ENCODE results near the gene PAFAH1B1. TPM values are rescaled to one million over a fixed set of nuclear protein-coding genes. Genes with fewer than 3 reads are reported as not detected.
"Not testable (repeated sequence)": the region's sequence is repeated elsewhere in the genome, so short reads cannot be mapped to it uniquely, and the experiment has no call there.

PAFAH1B1 gene
- total RNA-seq, 2 experiments from 2014 or later: 148 to 152 TPM

- ChIA-PET CTCF (interaction anchor here (0.6 kb wide), 1 partner anchor 306 kb away, joined by 3 read pairs; no protein-coding TSS in a partner anchor), POLR2A (interaction anchor here (0.5 kb wide), 1 partner anchor 233 kb away, joined by 5 read pairs; no protein-coding TSS in a partner anchor)
Measured at GRCh38 chr17:2697611-2698162, 104.2 kb downstream of the PAFAH1B1 start.

DNA sequence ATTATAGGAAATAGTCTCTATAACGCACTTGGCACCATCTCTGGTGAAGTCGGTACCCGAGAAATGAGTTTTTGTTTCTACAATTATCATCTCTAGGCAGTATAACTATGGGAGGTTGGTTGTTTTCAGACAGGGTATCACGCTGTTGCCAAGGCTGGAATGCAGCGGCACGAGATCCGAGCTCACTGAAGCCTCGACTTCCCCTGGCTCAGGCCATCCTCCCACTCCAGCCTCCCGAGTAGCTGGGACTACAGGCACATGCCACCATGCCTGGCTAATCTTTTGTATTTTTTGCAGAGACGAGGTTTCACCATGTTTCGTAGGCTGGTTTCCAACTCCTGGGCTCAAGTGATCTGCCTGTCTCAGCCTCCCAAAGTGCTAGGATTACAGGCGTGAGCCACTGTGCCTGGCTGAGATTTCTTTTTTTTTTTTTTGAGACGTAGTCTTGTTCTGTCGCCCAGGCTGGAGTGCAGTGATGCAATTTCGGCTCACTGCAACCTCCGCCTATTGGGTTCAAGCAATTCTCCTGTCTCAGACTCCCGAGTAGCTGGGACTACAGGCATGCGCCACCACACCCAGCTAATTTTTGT, 105.9 kb downstream of the PAFAH1B1 start:
- POLR2A ChIA-PET, CTCF ChIA-PET: not testable (repeated sequence)

DNA sequence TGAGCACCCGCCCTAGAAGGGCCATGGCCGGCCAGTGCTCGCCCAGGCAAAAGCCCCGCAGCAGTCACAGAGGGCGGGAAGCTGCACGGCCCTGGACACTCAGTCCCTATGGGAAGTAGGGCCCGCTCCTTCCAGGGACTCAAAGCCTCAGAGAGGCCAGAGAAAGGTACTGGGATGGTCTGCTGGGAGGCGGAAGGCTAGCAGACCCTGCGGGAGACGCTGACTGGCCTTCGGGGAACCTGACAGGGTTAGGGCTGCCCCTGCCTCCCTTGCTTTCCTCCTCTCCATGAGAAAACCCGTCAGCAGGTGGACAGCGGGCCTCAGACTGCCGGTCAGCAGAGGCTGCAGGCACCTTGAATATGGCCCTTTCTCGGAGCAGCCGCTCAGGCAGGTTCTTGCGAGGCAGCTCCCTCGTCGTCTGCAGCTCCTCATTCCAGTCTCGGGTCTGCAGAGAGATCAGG, 106.6 kb downstream of the PAFAH1B1 start:
- ChIA-PET POLR2A (no interaction called here), CTCF (no interaction called here)

DNA sequence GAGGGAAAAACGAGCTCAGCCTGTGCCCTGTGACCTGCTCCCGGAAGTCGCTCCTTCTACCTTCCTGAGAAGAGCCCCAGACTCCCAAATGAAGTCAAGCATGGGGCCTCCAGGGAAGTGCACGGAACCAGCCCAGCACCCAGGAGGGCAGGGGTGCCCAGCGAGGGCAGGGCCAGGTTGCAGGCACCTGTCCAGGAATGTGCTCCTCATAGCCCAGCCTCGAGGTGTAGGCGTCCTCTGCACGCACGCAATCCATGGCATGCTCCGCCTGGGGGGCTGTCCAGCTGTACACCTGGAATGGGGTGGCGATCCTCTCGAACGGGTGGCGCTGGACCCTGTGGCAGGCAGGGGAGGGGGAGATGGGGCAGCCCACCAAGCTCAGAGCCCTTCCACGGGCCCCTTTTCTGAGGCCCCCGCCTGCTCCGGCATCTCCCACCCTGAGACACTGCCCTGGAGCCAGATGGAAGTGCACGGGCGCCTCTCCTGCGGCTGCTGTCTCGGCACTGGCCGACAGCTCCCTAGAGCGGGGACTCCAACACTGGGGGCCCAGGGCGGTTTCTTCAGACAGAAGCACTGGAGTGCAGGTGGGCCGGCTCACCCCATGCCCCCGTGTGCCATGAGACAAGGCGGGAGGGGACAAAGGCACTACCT, 107.2 kb downstream of the PAFAH1B1 start:
- ChIA-PET POLR2A (no interaction called here), CTCF (no interaction called here)

DNA sequence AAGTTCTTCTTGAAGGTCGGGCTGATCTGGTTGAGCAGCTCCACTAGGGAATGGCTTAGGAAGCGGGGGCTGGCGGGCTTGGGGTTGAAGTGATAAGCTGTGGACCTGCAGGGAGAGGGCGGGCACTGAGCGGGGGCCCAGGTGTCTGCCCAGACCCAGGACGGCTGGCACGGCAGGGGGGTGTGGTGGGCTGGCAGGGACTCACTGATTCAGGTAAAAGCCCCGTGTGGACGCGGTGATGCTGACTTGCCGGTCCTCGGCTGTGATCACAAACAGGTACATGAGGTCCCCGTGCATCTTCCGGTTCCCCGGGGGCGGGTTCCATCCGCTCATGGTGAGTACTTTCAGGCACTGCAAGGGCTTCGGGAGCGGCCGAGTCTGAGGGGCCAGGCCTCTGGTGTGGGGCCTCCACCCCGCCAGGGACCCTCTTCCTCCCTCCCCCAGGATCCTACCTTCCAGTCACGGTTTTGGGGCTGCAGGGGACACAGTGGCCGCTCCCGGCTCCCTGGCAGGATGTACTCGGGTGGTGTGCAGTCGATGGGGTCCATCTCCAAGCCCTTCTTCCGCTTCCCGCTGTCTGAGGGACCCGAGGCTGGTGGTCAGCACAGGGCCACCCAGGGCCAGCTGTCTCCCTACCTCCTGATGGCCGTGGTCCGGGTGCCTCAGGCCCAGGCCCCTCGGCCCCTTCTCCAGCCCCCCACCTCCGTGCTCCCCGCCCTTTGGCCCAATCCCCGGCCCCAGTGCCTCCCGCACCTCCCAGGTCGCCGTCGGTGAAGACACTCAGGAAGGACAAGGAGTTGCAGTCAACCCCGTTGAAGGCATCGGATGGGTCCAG, 107.9 kb downstream of the PAFAH1B1 start:
- CTCF ChIA-PET: no interaction called here

DNA sequence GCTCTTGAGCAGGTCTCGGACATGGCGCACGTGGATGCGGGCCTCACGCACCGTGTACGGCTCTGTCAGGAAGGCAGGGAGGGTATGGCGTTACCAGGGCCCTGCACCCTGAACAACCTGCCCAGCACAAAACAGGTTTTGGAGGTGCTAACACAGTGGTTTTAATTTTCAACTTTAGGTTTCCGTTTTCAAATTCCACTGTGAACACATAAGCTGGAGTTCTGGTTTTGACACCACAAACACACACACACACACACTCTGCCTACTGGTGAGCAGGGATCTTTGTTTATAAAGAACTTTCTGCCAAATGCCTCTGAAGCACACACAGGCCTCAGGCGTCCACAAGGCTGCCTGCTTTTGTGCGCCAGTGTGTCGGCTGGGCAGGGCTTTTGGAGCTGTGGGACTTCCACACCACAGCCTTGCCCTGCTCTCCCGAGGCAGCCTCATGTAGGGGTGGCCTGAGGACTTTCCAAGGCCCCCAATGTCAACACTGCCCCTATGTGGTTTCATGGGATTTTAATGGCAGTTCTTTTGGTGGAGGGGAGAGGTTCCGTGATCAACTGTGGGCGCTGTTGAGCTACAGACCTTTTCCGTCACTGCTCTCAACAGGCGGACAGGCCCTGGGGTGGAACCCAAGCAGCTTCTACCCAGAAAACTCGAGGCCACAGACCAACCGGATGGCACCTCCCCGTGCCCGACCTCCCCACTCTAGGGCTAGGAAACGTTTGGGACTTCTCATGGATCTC, 108.7 kb downstream of the PAFAH1B1 start:
- ChIA-PET CTCF (no interaction called here), POLR2A (interaction anchor here (0.7 kb wide), 1 partner anchor 100 kb away, joined by 3 read pairs; no protein-coding TSS in a partner anchor)

More for the DNA sequence above, 107.9 kb downstream of the PAFAH1B1 start:
- POLR2A ChIA-PET: no interaction called here

- CTCF ChIA-PET: no interaction called here
- POLR2A ChIA-PET: interaction anchor here (0.7 kb wide), 1 partner anchor 101 kb away, joined by 3 read pairs; no protein-coding TSS in a partner anchor
Measured at GRCh38 chr17:2703181-2703580, 109.7 kb downstream of the PAFAH1B1 start.

DNA sequence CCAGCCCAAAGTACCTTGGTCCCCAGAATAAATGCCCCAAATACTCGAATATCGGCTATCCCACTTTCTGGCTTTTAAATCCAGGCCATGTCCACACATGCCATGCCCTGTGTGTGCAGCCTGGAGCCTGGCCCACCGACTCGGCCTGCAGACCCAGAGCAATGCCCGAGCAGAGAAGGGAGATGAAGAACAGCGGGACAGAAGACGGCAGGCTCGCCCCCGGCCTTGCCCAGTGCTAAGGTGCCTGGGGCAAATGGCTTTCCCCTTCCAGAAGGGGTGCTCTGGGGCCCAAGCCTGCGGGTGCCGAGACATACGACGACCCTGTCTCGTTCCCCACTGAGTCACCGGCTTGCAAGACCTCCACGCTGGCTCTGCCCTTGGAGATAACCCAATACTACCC, 110.2 kb downstream of the PAFAH1B1 start:
- ChIA-PET POLR2A (no interaction called here), CTCF (no interaction called here)

DNA sequence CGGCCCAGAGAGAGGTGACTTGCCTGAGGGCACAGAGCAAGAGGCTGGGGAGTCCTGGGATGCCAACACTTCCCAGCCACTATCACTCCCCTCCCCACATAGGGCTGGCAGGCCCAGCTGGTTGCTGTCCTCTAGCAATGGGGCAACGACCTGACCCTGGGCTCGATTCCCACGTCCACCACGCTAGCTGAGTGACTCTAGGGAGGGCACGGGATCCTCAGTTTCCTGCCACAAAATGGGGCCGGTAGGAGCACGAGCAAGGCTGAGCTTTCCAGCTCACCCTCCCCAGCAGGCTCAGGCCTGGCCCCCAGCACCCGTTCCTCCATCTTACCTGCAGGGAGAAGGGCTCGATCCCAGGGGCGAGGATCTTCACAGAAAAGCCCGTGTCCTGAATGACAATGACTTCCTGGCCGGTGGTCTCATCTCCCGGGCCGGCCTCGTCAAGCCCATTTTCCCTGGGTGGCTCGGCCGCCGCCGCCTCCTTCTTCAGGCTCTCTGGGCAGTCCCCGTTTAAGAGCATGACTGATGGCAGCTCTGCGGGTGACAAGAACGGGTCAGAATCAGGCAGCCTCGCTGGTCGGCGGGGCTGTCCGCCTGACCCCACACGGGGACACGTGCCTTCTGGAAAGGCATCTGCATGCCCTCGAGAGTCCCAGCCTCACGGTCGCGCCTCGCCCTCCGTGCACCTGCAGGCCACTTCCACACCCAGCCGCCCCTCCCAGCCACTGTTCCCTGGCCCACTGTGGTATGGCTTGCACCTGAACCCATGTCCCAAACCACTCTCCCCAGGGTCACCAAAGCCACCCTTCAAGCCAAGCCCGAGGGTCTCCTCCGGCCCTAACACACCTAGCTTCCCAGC, 110.8 kb downstream of the PAFAH1B1 start:
- CTCF ChIA-PET: interaction anchor here (0.6 kb wide), 1 partner anchor 963 kb away, joined by 3 read pairs; no protein-coding TSS in a partner anchor
- POLR2A ChIA-PET: no interaction called here

DNA sequence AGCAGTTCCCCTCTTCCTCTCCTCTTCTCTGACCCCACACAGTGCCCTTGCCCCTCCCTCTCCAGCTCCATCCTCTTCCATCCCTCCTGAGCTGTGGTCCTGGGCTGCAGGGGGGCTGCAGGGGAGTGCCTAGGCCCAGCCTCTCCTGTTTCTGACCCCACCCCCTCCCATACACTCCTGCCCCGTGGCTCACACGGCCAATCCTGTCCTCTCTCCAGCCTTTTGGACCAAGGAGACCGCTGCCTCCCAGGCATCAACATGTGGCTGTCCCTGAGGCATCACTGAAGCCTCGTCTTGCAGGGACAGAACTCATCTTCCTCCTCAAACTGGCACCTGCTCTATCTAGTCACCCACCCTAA, 111.4 kb downstream of the PAFAH1B1 start:
- POLR2A ChIA-PET: no interaction called here

GRCh38 chr17:2705263-2705662, 111.8 kb downstream of the PAFAH1B1 start:
- ChIA-PET CTCF (interaction anchor here (0.6 kb wide), 1 partner anchor 962 kb away, joined by 3 read pairs; no protein-coding TSS in a partner anchor), POLR2A (no interaction called here)

More for the DNA sequence above, 111.4 kb downstream of the PAFAH1B1 start:
- CTCF ChIA-PET: interaction anchor here (0.6 kb wide), 1 partner anchor 962 kb away, joined by 3 read pairs; no protein-coding TSS in a partner anchor

GRCh38 chr17:2705888-2706795, 112.7 kb downstream of the PAFAH1B1 start:
- CTCF ChIA-PET: no interaction called here
- POLR2A ChIA-PET: no interaction called here

GRCh38 chr17:2706911-2707510, 113.6 kb downstream of the PAFAH1B1 start:
- ChIA-PET CTCF (no interaction called here), POLR2A (no interaction called here)

DNA sequence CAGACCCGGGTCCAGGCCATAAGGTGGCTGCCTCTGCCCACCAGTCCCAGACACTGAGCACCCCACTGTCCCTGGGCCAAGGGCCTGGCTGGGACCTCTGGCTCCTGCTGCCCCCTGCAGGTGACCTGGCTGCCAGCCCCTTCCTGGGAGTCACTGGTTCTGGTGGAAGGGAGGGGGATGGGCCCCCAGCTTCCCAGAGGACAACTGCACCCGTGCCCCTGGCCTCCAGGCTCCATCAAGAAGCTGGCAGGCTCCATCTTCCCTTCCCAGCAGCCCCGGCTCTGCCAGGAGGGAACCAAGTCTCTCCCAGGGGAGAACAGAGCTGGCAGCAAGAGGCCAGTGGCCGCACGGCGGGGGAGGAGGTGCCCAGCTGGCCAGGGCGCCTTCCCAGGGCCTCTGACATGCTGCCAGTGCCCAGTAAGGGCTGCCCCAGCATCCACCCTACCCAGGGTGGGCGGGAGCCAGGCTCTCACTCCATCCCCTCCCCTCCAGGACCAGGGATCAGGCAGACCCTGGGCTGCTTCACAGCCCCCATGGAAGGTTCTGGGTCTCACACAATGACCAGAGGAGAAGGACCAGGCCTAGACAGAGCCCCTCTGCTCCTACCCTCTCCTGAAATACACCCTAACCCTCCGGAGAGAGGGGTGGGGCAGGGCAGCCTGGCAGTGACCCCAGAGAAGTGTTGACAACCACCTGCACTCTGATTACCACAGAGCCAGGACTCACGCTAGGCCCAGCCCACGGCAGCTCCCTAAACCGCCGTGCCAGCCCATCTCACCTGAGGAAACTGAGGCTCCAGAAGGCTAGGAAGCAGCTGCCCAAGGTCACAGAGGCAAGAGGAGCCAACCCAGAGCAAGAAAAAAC, 114.5 kb downstream of the PAFAH1B1 start:
- CTCF ChIA-PET: no interaction called here
- POLR2A ChIA-PET: no interaction called here

- POLR2A ChIA-PET: no interaction called here
- CTCF ChIA-PET: no interaction called here
Measured at GRCh38 chr17:2708585-2709182, 115.2 kb downstream of the PAFAH1B1 start.

- CTCF ChIA-PET: no interaction called here
- POLR2A ChIA-PET: interaction anchor here (0.5 to 1.1 kb wide), 3 partner anchors 105 to 1950 kb away, joined by 3 to 6 read pairs (median 3); no protein-coding TSS in a partner anchor
Measured at GRCh38 chr17:2709183-2709661, 115.8 kb downstream of the PAFAH1B1 start.
